Metanephros (tissue), 2 donors: ENCODE data around the gene CNN1. TPM values are rescaled to one million over a fixed set of nuclear protein-coding genes. Genes with fewer than 3 reads are reported as not detected.

ENCODE experiments used
- small RNA-seq: library from RNA; depleted of rRNA; stranded (forward); fragments of <200 nt; gene quantifications from one replicate; pipeline ENCODE3, GENCODE V24; 2014; ENCODE audit warnings: low replicate concordance
- total RNA-seq: library from RNA; depleted of rRNA; stranded (reverse); fragments of >200 nt; gene quantifications from one replicate; pipeline ENCODE4 v1.2.3, GENCODE V29; 2014

CNN1 gene
- 8.5 TPM for total RNA-seq

DNA sequence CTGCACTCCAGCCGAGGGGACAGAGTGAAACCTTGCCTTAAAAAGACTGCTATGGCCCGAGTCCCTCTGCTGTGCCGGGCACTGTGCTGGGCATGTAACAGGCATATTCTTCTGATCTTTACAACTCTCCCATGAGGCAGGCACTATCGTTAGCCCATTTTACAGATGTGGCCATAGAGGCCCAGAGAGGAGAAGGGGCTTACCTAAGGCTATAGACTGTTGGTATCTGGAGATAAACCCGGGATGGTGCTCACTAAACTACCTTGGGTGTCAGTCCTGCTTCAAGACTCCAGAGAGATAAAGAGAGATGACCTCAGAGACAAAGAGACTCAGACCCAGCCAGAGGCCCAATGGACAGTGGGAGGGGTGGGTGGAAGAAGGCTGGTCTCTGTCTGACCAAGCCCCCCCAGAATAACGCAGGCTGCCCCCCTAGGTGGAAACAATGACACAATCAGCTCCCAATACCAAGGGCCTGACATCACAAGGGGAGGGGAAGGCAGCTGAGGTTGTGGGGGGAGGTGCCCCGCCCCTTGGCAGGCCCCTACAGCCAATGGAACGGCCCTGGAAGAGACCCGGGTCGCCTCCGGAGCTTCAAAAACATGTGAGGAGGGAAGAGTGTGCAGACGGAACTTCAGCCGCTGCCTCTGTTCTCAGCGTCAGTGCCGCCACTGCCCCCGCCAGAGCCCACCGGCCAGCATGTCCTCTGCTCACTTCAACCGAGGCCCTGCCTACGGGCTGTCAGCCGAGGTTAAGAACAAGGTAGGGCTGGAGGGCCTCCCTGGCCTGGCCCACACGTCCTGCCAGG is at the start of gene CNN1:
CNN1 (plus strand) TSS at position 620 of the 805 bp plus-strand sequence; CDS start at position 697, 77 bp downstream.

DNA sequence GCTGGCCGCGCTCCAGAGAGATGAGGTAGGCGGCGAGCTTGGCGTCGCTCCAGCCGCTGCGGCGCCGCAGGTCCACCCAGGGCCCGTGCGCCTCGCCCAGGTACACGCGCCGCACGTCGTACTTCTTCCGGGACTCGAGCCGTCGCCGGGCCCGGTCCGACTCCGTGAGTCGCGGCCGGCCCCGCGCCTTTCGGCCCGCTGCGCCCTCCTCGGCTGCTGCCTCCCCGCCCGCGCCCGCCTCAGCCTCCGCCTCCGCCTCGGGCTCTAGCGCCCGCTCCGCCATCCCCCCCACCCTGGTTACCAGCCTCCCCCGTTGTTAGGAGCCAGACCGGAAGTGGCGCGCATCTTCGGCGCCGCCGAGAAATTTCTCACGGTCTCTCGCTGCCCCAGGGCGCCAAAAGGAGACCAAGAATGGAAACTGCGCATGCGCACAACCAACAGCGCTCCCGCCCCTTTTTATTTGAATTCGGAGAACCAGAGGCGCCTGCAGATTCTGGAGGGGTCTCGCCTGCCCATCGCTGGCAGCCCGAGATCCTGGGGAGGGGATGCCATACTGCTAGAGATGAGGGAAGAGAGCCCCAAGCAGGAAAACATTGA is 33.0 kb upstream of the CNN1 start, which contains the start of gene ZNF653:
ZNF653 (minus strand) TSS at position 336 of the 597 bp plus-strand sequence; CDS start at position 283, 53 bp downstream.

DNA sequence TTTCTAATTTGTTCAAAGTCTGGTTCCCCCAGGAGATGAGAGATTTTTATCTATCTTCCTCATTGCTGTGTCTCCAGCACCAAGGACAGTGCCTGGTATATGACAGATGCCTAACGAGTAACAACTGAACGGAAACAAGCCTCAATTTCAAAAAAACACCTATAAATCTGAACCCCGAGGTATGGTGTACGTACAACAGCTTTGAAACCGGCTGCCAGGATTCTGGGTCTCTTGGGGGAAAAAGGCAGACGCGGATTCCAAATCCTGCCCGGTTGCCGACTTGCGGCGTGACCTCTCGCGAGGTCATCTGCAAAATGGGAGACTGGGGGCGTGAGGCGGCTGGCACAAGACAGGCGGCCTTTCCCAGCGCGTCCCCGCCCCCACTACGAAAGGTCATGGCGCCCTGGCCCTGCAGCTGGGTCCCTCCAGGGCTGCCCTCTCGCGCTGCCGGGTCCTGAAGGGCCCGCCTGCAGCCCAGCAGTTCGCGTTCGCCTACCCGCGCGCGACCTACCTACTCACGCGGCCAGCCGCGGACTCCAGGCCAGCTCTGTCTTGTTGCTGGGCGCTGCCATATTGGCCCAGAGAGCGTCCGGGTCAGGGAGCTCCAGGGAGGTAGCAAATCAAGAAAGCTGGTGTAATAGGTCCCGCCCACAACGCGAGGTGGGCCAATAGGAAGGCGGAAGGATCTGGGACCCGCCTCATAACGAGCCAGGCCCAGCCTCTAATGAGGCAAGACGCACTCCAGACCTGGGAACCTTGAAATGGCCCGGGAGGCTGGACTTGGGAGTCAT is 9.9 kb upstream of the CNN1 start, which contains the start of gene ECSIT:
ECSIT (minus strand) TSS at position 584 of the 791 bp plus-strand sequence. CDS start 9,964 bp downstream, outside the sequence.

DNA sequence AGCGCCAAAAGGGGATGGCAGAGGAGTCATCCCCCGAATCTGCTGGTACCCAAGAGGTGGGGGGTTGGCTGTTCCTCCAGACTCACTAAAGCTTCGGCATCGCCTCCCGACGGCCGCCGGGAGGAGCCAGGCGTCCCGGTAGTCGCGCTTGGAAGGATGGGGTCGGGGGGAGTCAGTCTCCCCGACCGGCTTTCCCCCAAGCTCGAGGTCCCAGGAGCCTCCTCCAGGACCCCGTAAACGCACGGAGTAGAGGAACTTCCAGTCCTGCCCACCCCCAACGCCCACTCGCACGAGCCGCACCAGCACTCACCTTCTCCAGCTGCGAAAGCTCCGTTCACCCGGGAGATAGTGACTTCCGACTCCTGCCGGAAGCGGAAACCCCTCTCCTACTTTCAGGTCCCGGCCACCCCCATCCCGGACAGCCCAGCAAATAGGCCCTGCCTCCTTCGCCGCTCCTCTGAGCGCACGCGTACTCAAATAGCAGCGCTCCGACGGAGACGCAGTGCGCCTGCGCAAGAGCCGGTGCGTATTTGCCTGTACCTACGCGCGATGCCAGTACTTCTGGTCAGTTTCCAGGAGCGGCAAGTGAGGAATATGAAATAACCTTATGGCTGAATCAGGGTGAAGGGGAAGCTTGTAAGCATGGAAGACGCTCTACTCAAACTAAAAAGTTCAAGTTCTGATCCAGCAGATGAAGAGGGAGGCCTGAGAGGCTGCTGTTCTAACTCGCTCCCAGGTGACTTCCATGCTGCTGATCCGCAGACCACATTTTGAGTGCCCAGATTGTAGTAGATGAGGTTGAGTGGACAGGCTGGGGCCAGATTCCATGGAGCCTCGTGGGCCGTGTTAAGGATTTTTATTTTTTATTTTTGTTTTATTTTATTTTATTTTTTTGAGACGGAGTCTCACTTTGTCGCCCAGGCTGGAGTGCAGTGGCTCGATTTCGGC is 20.5 kb downstream of the CNN1 start, which contains the start of gene ELOF1:
ELOF1 (minus strand) TSS at position 350 of the 948 bp plus-strand sequence. CDS start 4,883 bp downstream, outside the sequence.

DNA sequence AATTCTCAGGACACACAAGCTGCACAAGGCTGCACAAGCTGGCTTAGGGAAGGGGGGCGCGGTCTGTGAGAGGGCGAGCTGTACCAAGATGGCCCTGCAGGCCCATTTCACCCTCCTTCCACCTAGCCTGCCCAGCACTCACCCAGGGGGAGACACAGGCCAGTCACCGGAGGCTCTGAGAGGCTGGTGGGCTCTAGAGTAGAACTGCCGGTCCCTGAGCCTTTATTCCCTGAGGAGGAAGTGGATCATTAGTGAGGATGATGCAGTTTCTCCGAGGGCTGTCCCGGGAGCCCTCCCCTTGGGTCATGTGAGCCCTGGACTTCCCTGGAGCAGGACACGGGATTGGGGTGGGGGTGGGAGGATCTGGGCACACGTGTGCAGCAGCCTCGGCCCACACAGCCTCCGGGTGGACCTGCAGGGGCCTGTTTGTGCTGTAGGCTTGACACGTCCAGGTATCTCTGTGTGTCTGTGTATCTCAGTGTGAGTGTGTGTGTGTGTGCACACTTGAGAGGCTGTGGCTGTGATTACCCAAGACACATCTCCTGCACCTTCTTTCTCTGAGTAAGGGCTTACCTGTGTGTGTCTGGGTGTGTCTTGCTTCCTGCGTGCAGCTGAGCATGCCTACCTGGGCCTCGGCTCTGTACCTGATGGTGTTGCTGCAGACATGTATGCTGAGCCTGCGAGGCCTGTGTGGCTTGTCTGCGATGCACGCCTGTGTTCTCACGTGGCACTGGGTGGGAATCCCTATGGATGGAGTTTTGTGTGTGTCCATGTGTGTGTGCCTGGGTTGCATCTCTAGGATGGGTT is 39.0 kb downstream of the CNN1 start, which contains the start of gene ACP5:
ACP5 (minus strand) TSS at position 195 of the 807 bp plus-strand sequence. CDS start 328 bp downstream, outside the sequence.

DNA sequence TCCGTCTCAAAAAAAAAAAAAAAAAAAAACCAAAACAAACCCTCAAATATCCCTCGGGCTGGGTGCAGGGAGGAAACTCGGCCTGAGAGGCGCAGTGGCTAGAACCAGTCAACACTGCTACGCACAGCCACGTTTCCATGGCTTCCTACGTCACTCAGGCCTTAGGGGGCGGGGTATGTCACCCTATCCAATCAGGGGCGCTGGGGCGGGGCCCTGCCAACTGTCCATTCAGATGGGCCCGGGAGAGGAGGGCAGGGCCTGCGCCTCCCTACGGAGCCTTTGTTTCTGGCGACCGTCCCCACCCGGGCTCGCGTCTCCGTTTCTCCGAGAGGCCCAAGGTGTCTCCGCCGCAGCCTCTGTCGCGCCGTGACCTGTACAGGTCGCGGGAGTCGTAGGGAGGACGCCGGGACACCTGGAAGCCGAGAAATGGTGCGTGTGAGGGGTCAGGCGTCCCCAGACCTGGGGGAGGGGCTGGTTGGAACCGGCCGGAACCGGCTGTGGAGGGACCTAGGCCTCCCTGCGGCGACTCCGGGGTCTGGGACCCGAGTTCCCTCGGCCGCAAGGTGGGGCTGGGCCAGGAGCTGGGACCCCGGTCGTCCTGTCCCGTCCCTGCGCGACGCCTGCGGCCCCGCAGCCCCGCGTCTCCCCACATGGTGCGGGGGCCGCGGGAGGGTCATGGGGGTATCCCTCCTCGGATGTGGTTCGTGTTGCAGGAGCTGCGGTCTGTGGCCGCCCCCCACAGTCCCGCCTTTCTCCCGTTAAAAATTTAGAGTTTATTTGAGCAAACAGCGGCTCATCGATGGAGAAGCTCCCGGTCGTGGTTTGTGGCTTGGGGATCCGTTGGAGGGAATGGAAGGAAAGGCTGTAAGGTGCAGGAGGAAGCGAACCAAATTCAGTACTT is 58.8 kb downstream of the CNN1 start, which contains the start of gene ZNF627:
ZNF627 (plus strand) TSS at position 282 of the 901 bp plus-strand sequence; CDS start at position 427, 145 bp downstream.

Small RNAs within 50 kb of the gene (small RNA-seq; reads per million reads assigned to genes)
- gene MIR7974 (0.32 reads per million, percentile 37 among the genes with 10 or more reads in this experiment), gene RN7SL833P (0.70 reads per million, percentile 74 among the genes with 10 or more reads in this experiment)

Other genes starting within 250 kb of the CNN1 start
- gene TSPAN16, start 242.7 kb upstream of the CNN1 start, total RNA-seq: not detected
- 24.9 TPM for gene RAB3D, start 199.2 kb upstream of the CNN1 start, total RNA-seq
- 113 TPM for gene TMEM205, start 192.6 kb upstream of the CNN1 start, total RNA-seq
- 15.6 TPM for gene CCDC159, start 192.3 kb upstream of the CNN1 start, total RNA-seq
- 17.1 TPM for gene PLPPR2, start 183.4 kb upstream of the CNN1 start, total RNA-seq
- 2.1 TPM for gene SWSAP1, start 164.2 kb upstream of the CNN1 start, total RNA-seq
- 14.8 TPM for gene EPOR, start 154.5 kb upstream of the CNN1 start, total RNA-seq
- 46.8 TPM for gene RGL3, start 119.5 kb upstream of the CNN1 start, total RNA-seq
- 0.64 TPM for gene ODAD3, start 103.7 kb upstream of the CNN1 start, total RNA-seq
- gene PRKCSH, start 103.2 kb upstream of the CNN1 start, total RNA-seq: 165 TPM
- gene ELAVL3, start 57.8 kb upstream of the CNN1 start, total RNA-seq: 0.18 TPM
- gene ZNF653, start 33.0 kb upstream of the CNN1 start, total RNA-seq: 10.5 TPM
- gene ECSIT, start 9.7 kb upstream of the CNN1 start, total RNA-seq: 49.9 TPM
- gene ELOF1, start 20.4 kb downstream of the CNN1 start, total RNA-seq: 24.9 TPM
- gene ACP5, start 38.8 kb downstream of the CNN1 start, total RNA-seq: 10.0 TPM
- gene ZNF627, start 58.6 kb downstream of the CNN1 start, total RNA-seq: 33.2 TPM
- gene ZNF823, start 200.1 kb downstream of the CNN1 start, total RNA-seq: 15.2 TPM
- 23.7 TPM for gene ZNF441, start 228.1 kb downstream of the CNN1 start, total RNA-seq